ENCODE data around the gene TIMM44. TPM values are rescaled to one million over a fixed set of nuclear protein-coding genes. Genes with fewer than 3 reads are reported as not detected.

The TIMM44 gene
- polyA plus RNA-seq, 1 of the 3 experiments (the other 2 are of a cell fraction): 49.7 TPM

GRCh38 chr19:7911508-7912143 is 31.8 kb downstream of the TIMM44 start:
- no peak for TF ChIP-seq FOXJ3 (CRISPR knock-in tag; IDR thresholded peaks at IDR 0.05)
- no peak for TF ChIP-seq ELF1 (IDR thresholded peaks at IDR 0.05)
- TF ChIP-seq, protein P1, sequence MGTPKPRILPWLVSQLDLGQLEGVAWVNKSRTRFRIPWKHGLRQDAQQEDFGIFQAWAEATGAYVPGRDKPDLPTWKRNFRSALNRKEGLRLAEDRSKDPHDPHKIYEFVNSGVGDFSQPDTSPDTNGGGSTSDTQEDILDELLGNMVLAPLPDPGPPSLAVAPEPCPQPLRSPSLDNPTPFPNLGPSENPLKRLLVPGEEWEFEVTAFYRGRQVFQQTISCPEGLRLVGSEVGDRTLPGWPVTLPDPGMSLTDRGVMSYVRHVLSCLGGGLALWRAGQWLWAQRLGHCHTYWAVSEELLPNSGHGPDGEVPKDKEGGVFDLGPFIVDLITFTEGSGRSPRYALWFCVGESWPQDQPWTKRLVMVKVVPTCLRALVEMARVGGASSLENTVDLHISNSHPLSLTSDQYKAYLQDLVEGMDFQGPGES (IDR thresholded peaks at IDR 0.05; ENCODE audit: low read depth, low read length): no peak
- no peak for TF ChIP-seq GATA2 (CRISPR knock-in tag; IDR thresholded peaks at IDR 0.05)
- TF ChIP-seq RFX5 (IDR thresholded peaks at IDR 0.05; ENCODE audit: low read length): no peak
- TF ChIP-seq RXRA (IDR thresholded peaks at IDR 0.05; ENCODE audit: borderline replicate concordance, low read depth): no peak
- TF ChIP-seq NRF1 (IDR thresholded peaks at IDR 0.05; ENCODE audit: low read depth, low read length): no peak
- no peak for TF ChIP-seq USF1 (IDR thresholded peaks at IDR 0.05; ENCODE audit: borderline replicate concordance, low read depth)
- TF ChIP-seq, protein P2, sequence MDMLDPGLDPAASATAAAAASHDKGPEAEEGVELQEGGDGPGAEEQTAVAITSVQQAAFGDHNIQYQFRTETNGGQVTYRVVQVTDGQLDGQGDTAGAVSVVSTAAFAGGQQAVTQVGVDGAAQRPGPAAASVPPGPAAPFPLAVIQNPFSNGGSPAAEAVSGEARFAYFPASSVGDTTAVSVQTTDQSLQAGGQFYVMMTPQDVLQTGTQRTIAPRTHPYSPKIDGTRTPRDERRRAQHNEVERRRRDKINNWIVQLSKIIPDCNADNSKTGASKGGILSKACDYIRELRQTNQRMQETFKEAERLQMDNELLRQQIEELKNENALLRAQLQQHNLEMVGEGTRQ (IDR thresholded peaks at IDR 0.05; ENCODE audit: borderline replicate concordance, low read depth, low read length): no peak
- no peak for TF ChIP-seq FOXM1 (IDR thresholded peaks at IDR 0.05; ENCODE audit: low read depth)
- no peak for TF ChIP-seq SIN3A (IDR thresholded peaks at IDR 0.05; ENCODE audit: borderline replicate concordance, low read depth, low read length)
- peaks cover 15% of the 10 kb centered on the region for H4K20me1 ChIP-seq (ENCODE audit: insufficient read depth)
- peaks cover 0 to 35% of the 10 kb centered on the region in 2 experiments for H3K36me3 ChIP-seq (replicated peaks in 1 of 2; ENCODE audit: control insufficient read depth in 1 of 2, insufficient read depth in 2 of 2, low read length in 1 of 2)
- no peak for DNase-seq
- no peak overlapping the region for H3K4me2 ChIP-seq
- CTCF ChIA-PET: interaction anchor here (1.5 to 2.1 kb wide), 2 partner anchors 8 to 58 kb away, joined by 5 to 9 read pairs; partner anchors contain the start of gene MAP2K7
- no peak overlapping the region for H3K9ac ChIP-seq
- H3K27ac ChIP-seq (ENCODE audit: low read depth in 2 of 2, low read length in 1 of 2): no peak overlapping the region
- peaks cover 0 to 5% of the 10 kb centered on the region in 2 experiments; a peak in 2 of 4 replicates for H3K4me1 ChIP-seq (ENCODE audit: control insufficient read depth in 1 of 2, insufficient read depth in 2 of 2, low read depth in 1 of 2, low read length in 1 of 2)
- POLR2A ChIA-PET: no interaction called here
- no peaks in the 10 kb centered on the region for H3K9me3 ChIP-seq
- H3K4me3 ChIP-seq (ENCODE audit: low read depth in 2 of 2, low read length in 1 of 2): no peak overlapping the region
- H3K27me3 ChIP-seq (ENCODE audit: insufficient read depth): peaks cover 7% of the 10 kb centered on the region; the same call in 1 of the 2 replicates
- peaks cover 6% of the 10 kb centered on the region for H3F3A ChIP-seq (replicated peaks; ENCODE audit: insufficient read depth)
- no peak overlapping the region for H2AFZ ChIP-seq (ENCODE audit: low read depth)
- WGBS (ENCODE audit: low lambda C conversion rate): no CpG with 5 or more reads among the region's 18 CpGs
- H3K79me2 ChIP-seq (ENCODE audit: insufficient read depth): peaks cover 18% of the 10 kb centered on the region
- no peaks in the 10 kb centered on the region for H3K9me2 ChIP-seq

DNA sequence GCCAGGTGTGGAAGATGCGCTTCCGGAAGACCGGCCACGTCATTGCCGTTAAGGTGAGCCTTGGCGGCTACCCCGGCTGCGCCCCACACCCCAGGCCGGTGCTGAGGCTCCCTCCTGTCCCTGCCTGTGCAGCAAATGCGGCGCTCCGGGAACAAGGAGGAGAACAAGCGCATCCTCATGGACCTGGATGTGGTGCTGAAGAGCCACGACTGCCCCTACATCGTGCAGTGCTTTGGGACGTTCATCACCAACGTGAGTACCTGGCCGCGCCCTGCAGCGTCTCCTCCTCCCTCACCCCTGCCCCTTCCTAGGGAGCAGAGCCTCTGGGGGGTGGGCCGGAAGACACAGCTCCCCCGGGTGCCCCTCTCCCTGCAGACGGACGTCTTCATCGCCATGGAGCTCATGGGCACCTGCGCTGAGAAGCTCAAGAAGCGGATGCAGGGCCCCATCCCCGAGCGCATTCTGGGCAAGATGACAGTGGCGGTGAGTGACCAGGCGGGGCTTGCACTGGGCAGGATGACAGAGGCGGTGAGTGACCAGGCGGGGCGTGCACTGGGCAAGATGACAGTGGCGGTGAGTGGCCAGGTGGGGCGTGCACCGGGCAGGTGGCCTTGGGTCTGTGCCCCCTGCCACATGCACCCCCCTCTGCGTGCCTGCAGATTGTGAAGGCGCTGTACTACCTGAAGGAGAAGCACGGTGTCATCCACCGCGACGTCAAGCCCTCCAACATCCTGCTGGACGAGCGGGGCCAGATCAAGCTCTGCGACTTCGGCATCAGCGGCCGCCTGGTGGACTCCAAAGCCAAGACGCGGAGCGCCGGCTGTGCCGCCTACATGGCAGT is 32.9 kb downstream of the TIMM44 start:
- Histone ChIP-seq H3K27ac (ENCODE audit: low read depth in 2 of 2, low read length in 1 of 2) (no peak overlapping the region), H3K4me1 (ENCODE audit: control insufficient read depth in 1 of 2, insufficient read depth in 2 of 2, low read depth in 1 of 2, low read length in 1 of 2) (no peaks in the 10 kb centered on the region; a peak in 1 of 4 replicates), H4K20me1 (ENCODE audit: insufficient read depth) (peaks cover 24% of the 10 kb centered on the region), H3K4me2 (no peak overlapping the region), H2AFZ (ENCODE audit: low read depth) (no peak overlapping the region), H3K4me3 (ENCODE audit: low read depth in 2 of 2, low read length in 1 of 2) (no peak overlapping the region), H3K79me2 (ENCODE audit: insufficient read depth) (peaks cover 29% of the 10 kb centered on the region), H3K9me3 (no peaks in the 10 kb centered on the region), H3K9me2 (no peaks in the 10 kb centered on the region), H3K27me3 (ENCODE audit: insufficient read depth) (peaks cover 1% of the 10 kb centered on the region; the same call in 1 of the 2 replicates), H3F3A (replicated peaks; ENCODE audit: insufficient read depth) (peaks cover 6% of the 10 kb centered on the region), H3K36me3 (replicated peaks in 1 of 2; ENCODE audit: control insufficient read depth in 1 of 2, insufficient read depth in 2 of 2, low read length in 1 of 2) (peaks cover 0 to 35% of the 10 kb centered on the region in 2 experiments), H3K9ac (no peak overlapping the region)
- TF ChIP-seq RAD21 (IDR thresholded peaks at IDR 0.05; ENCODE audit: low read length) (no peak), RXRA (IDR thresholded peaks at IDR 0.05; ENCODE audit: borderline replicate concordance, low read depth) (no peak), PBX3 (IDR thresholded peaks at IDR 0.05) (no peak), CHD2 (IDR thresholded peaks at IDR 0.05; ENCODE audit: low read length, partially characterized antibody) (no peak), GATA2 (CRISPR knock-in tag; IDR thresholded peaks at IDR 0.05) (no peak), MEF2A (IDR thresholded peaks at IDR 0.05; ENCODE audit: borderline replicate concordance, low read depth) (no peak), NRF1 (IDR thresholded peaks at IDR 0.05; ENCODE audit: low read depth, low read length) (no peak), JUND (IDR thresholded peaks at IDR 0.05) (no peak), USF1 (IDR thresholded peaks at IDR 0.05; ENCODE audit: borderline replicate concordance, low read depth) (no peak), ELF1 (IDR thresholded peaks at IDR 0.05) (no peak)
- TF ChIP-seq, protein P3, sequence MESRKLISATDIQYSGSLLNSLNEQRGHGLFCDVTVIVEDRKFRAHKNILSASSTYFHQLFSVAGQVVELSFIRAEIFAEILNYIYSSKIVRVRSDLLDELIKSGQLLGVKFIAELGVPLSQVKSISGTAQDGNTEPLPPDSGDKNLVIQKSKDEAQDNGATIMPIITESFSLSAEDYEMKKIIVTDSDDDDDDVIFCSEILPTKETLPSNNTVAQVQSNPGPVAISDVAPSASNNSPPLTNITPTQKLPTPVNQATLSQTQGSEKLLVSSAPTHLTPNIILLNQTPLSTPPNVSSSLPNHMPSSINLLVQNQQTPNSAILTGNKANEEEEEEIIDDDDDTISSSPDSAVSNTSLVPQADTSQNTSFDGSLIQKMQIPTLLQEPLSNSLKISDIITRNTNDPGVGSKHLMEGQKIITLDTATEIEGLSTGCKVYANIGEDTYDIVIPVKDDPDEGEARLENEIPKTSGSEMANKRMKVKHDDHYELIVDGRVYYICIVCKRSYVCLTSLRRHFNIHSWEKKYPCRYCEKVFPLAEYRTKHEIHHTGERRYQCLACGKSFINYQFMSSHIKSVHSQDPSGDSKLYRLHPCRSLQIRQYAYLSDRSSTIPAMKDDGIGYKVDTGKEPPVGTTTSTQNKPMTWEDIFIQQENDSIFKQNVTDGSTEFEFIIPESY (IDR thresholded peaks at IDR 0.05; ENCODE audit: borderline replicate concordance, low read depth): no peak
- WGBS (ENCODE audit: low lambda C conversion rate): 95% methylated on average over 31 of the region's 54 CpGs
- no peak for DNase-seq
- POLR2A ChIA-PET: no interaction called here
- CTCF ChIA-PET: interaction anchor here (2.1 kb wide), 1 partner anchor 57 kb away, joined by 9 read pairs; no protein-coding TSS in a partner anchor

All from SK-N-SH (cell line).